K562 (cell line): Measurements from ENCODE around the gene ALDH7A1. TPM values are rescaled to one million over a fixed set of nuclear protein-coding genes. Genes with fewer than 3 reads are reported as not detected.

Experiments used
- ATAC-seq: fragments of 200-7000 bp; cut with Tn5 transposase; 3 replicates; pipeline ENCODE4 v1.9.1; 2020; ENCODE audit warnings: moderate library complexity
- BruUV-seq: library from RNA; stranded (reverse); fragments of 400-500 nt; replicated peaks from 2 replicates; lab custom pipeline; 2021; lab: Mats Ljungman, UMichigan
- CTCF ChIA-PET: fragments of 300-600 bp; formaldehyde crosslinking; extraction: SDS; loops from one replicate; lab custom pipeline; 2021; ENCODE audit warnings: low intra/inter-chr PET ratio; lab: Yijun Ruan, JAX
- POLR2A ChIA-PET: fragments of 300-600, 350-650 bp; sonication (Branson Sonifier 250); formaldehyde crosslinking; extraction: SDS; loops from one replicate; lab custom pipeline; 2021; ENCODE audit warnings: antibody characterized with exemption, inconsistent platforms; lab: Yijun Ruan, JAX
- DNase-seq, 4 experiments: peaks; one replicate each; pipeline versions ENCODE4 v3.0.0 to v3.0.0-alpha.2; 2011 to 2018; ENCODE audit warnings: low spot score in 3 of 4, mixed read lengths in 3 of 4; ENCODE audit errors: extremely low read depth in 1 of 4
- FAIRE-seq: peaks from 2 replicates; lab custom pipeline; 2011; peaks lifted over from hg19 to GRCh38; lab: Jason Lieb, UNC
- H2AFZ ChIP-seq: 2 replicates; pipeline ENCODE4 v1.6.0; 2011; ENCODE audit warnings: low read depth, low read length, control low read depth, inconsistent platforms
- H3K27ac ChIP-seq: fragments of 200-600 bp; 3 replicates; pipeline ENCODE4 v1.8.0; 2011; ENCODE audit warnings: low read depth, mild to moderate bottlenecking, control low read depth, inconsistent platforms, low read length, moderate library complexity, mixed read lengths; ENCODE audit errors: extremely low read depth
- H3K27me3 ChIP-seq, 2 experiments: fragments of 300-600 bp in 1 of 2; 2 replicates in 1 of 2; 3 replicates in 1 of 2; pipeline versions ENCODE4 v1.6.0 to v1.8.0; 2011; ENCODE audit warnings: inconsistent platforms in 2 of 2, low read length in 2 of 2, mild to moderate bottlenecking in 1 of 2, mixed read lengths in 1 of 2, moderate library complexity in 1 of 2; ENCODE audit not compliant: control insufficient read depth in 2 of 2, insufficient read depth in 2 of 2
- H3K36me3 ChIP-seq: fragments of 300-600 bp; 3 replicates; pipeline ENCODE4 v1.8.0; 2011; ENCODE audit warnings: mild to moderate bottlenecking, low read length, inconsistent platforms; ENCODE audit not compliant: control insufficient read depth, insufficient read depth
- H3K4me1 ChIP-seq, 2 experiments: fragments of 200-600 bp in 1 of 2; replicated peaks in 1 of 2; 2 replicates in 1 of 2; 3 replicates in 1 of 2; pipeline versions ENCODE4 v1.5.1 to v1.8.0; 2011; ENCODE audit warnings: inconsistent platforms in 2 of 2, low read length in 2 of 2, mild to moderate bottlenecking in 1 of 2, mixed read lengths in 1 of 2, moderate library complexity in 1 of 2; ENCODE audit not compliant: control insufficient read depth in 2 of 2, insufficient read depth in 2 of 2
- H3K4me2 ChIP-seq: 2 replicates; pipeline ENCODE4 v1.6.1; 2011; ENCODE audit warnings: low read length, control low read depth, inconsistent platforms, mixed read lengths; ENCODE audit not compliant: insufficient read depth
- H3K4me3 ChIP-seq: fragments of 200-600 bp; sonication (generic), shearing (Covaris generic); 2 replicates; pipeline ENCODE4 v1.5.1; 2016; ENCODE audit warnings: control low read depth, inconsistent platforms
- H3K79me2 ChIP-seq: fragments of 200-600 bp; 3 replicates; pipeline ENCODE4 v1.8.0; 2011; ENCODE audit warnings: low read length, inconsistent platforms; ENCODE audit not compliant: control insufficient read depth, insufficient read depth
- H3K9ac ChIP-seq, 2 experiments: 2 replicates each; pipeline versions ENCODE4 v1.6.0 to v1.6.1; 2011; ENCODE audit warnings: low read depth in 2 of 2, low read length in 2 of 2, control low read depth in 1 of 2, inconsistent platforms in 1 of 2, mild to moderate bottlenecking in 1 of 2, mixed read lengths in 1 of 2; ENCODE audit not compliant: insufficient read depth in 1 of 2
- H3K9me1 ChIP-seq: one replicate; pipeline ENCODE4 v1.6.0; 2011; ENCODE audit warnings: inconsistent platforms, mild to moderate bottlenecking, low read length, moderate library complexity; ENCODE audit not compliant: control insufficient read depth, insufficient read depth
- H3K9me3 ChIP-seq: replicated peaks from 2 replicates; pipeline ENCODE4 v1.5.1; 2011; ENCODE audit warnings: low read depth, low read length, inconsistent platforms; ENCODE audit not compliant: control insufficient read depth, insufficient read depth
- H4K20me1 ChIP-seq: replicated peaks from 2 replicates; pipeline ENCODE4 v1.6.1; 2011; ENCODE audit warnings: low read length, inconsistent platforms, mixed read lengths; ENCODE audit not compliant: control insufficient read depth, insufficient read depth
- BCLAF1 ChIP-seq, 2 experiments: fragments of 450-650 bp in 1 of 2; IDR thresholded peaks; 2 replicates each; pipeline ENCODE4 v1.6.1; 2011 to 2017; ENCODE audit warnings: low read depth in 2 of 2, antibody characterized with exemption in 1 of 2, borderline replicate concordance in 1 of 2, low read length in 1 of 2, mild to moderate bottlenecking in 1 of 2, mixed read lengths in 1 of 2; ENCODE audit not compliant: control insufficient read depth in 1 of 2
- CBFA2T2 ChIP-seq: fragments of 450-650 bp; conservative IDR thresholded peaks from 2 replicates; pipeline ENCODE4 v1.6.1; 2017; ENCODE audit warnings: mild to moderate bottlenecking
- E2F8 ChIP-seq: fragments of 450-650 bp; IDR thresholded peaks from 2 replicates; pipeline ENCODE4 v1.7.1; 2018; ENCODE audit warnings: mild to moderate bottlenecking, low read depth; ENCODE audit not compliant: partially characterized antibody
- EP400 ChIP-seq: fragments of 450-650 bp; IDR thresholded peaks from 2 replicates; pipeline ENCODE4 v1.6.1; 2017; ENCODE audit warnings: antibody characterized with exemption, mild to moderate bottlenecking, moderate library complexity
- EZH2 ChIP-seq: IDR thresholded peaks from 2 replicates; pipeline ENCODE4 v1.6.1; 2012; ENCODE audit warnings: low read depth, mild to moderate bottlenecking, inconsistent platforms, low read length, borderline replicate concordance
- JUND ChIP-seq, 2 experiments: IDR thresholded peaks; 2 replicates in 1 of 2; 3 replicates in 1 of 2; pipeline ENCODE4 v1.6.1; 2011; ENCODE audit warnings: borderline replicate concordance in 2 of 2, low read depth in 2 of 2, low read length in 2 of 2, improper control_type of control experiment in 1 of 2, missing biosample characterization in 1 of 2, missing genetic modification characterization in 1 of 2, missing genetic modification reagents in 1 of 2
- PHF21A ChIP-seq: fragments of 450-650 bp; IDR thresholded peaks from 2 replicates; pipeline ENCODE4 v1.6.1; 2017; ENCODE audit warnings: low read depth, borderline replicate concordance
- RBM25 ChIP-seq: fragments of 200-400 bp; formaldehyde crosslinking; IDR thresholded peaks from 2 replicates; pipeline ENCODE4 v1.6.1; 2018; ENCODE audit warnings: low read length, low read depth, moderate library complexity; ENCODE audit not compliant: severe bottlenecking
- SRF ChIP-seq, 2 experiments: fragments of 250-450, 450-650 bp in 1 of 2; sonication (Bioruptor Pico) in 1 of 2; sonication (generic) in 1 of 2; formaldehyde crosslinking; IDR thresholded peaks; 2 replicates each; pipeline versions ENCODE4 v1.5.0 to v1.5.1; 2020 to 2022; ENCODE audit warnings: mild to moderate bottlenecking in 1 of 2, missing genetic modification reagents in 1 of 2
- TAL1 ChIP-seq: fragments of 450-650 bp; IDR thresholded peaks from 2 replicates; pipeline ENCODE4 v1.6.1; 2016; ENCODE audit warnings: mild to moderate bottlenecking
- ZBTB17 ChIP-seq: fragments of 450-650 bp; formaldehyde crosslinking; IDR thresholded peaks from 2 replicates; pipeline ENCODE4 v1.4.0; 2020; ENCODE audit warnings: mild to moderate bottlenecking
- ZNF408 ChIP-seq: fragments of 250-450 bp; sonication (Bioruptor Pico); IDR thresholded peaks from 2 replicates; pipeline ENCODE4 v1.4.0; 2020; ENCODE audit warnings: low read depth, mild to moderate bottlenecking, moderate library complexity
- WGBS: fragments of 100-300 bp; shearing (Covaris generic); methylation state at CpG from one replicate; pipeline ENCODE4 v1.1.6; 2016; ENCODE audit warnings: low coverage, mixed read lengths; ENCODE audit not compliant: insufficient coverage; ENCODE audit errors: missing lambda C conversion rate; 5-methylcytosine and 5-hydroxymethylcytosine counted together
- in situ Hi-C: fragments of 300-500 bp; cut with MboI; formaldehyde crosslinking; loops from 4 replicates; pipeline ENCODE4 v1.15.0; 2018; ENCODE audit warnings: inconsistent platforms, mixed read lengths
- intact Hi-C: fragments of 100-400 bp; cut with micrococcal nuclease; formaldehyde crosslinking; loops from 2 replicates; pipeline ENCODE4 v1.14.2; 2022
- polyA plus RNA-seq, 8 experiments: library from polyadenylated mRNA; depleted of rRNA in 4 of 8; stranded (reverse) in 5 of 8; unstranded in 3 of 8; fragments of >200 nt; fragmentation: Nextera tagmentation in 2 of 8; fragmentation: Illumina TruSeq in 1 of 8; extraction: Ambion mirVana in 2 of 8; extraction: Trizol in 1 of 8; gene quantifications; 2 replicates each; pipeline versions ENCODE4 v1.2.1 to v1.2.3, GENCODE V29; 2011 to 2014; ENCODE audit warnings: inconsistent platforms in 1 of 8, missing spikeins in 1 of 8
- total RNA-seq, 7 experiments: library from RNA; depleted of rRNA in 6 of 7; stranded (reverse); fragments of >200 nt in 6 of 7; fragmentation: Illumina TruSeq in 2 of 7; extraction: Trizol in 2 of 7; gene quantifications; 2 replicates each; pipeline versions ENCODE4 v1.2.1 to v1.2.3, GENCODE V29; 2011 to 2021; ENCODE audit warnings: low replicate concordance in 1 of 7

Gene ALDH7A1
- total and polyA plus RNA-seq, 9 of the 15 experiments (the other 6 are each of a cell fraction or from before 2014, with no cell fraction given): 0.04 to 0.49 TPM; not detected in 7

- TF ChIP-seq E2F8: no peak
- TF ChIP-seq ZNF408 (CRISPR knock-in tag): no peak
- TF ChIP-seq SRF (CRISPR knock-in tag; IDR thresholded peaks at IDR 0.05): no peak
- TF ChIP-seq PHF21A: no peak
These were observed 86.6 kb downstream of the ALDH7A1 start (continued) for GRCh38 chr5:126508251-126508961.

DNA sequence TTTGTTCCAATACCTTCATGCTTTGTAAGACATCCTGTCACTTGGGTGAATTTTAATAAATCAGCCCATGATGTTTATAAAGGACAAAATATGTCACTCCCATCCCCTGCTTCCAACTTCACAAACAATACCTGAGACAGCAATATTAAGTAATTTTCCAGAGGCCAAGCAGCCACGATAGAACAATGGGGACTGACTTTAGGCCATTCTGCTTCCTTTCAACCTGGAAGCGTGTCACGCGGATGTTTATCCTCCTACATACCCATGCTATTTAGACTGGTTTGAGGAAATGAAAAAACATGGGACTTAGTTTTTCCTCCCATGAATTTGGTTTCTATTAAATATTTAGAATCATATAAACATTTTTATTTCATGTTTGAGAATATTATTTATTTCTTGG lies 88.9 kb downstream of the ALDH7A1 start:
- H3K9me1 ChIP-seq: no peaks in the 10 kb centered on the region
- no peak for FAIRE-seq
- no peak overlapping the region for H3K4me2 ChIP-seq
- H3K79me2 ChIP-seq: no peaks in the 10 kb centered on the region
- no TSS peak for BruUV-seq
- WGBS: 80% methylated on average over 4 of the region's 4 CpGs
- peaks cover 0 to 23% of the 10 kb centered on the region in 2 experiments; a peak in 4 of 5 replicates for H3K4me1 ChIP-seq
- DNase-seq: no peak
- ChIA-PET POLR2A (no interaction called here), CTCF (no interaction called here)
- intact Hi-C loops: no loop called here
- H3K36me3 ChIP-seq: no peaks in the 10 kb centered on the region
- no peaks in the 10 kb centered on the region for H4K20me1 ChIP-seq
- TF ChIP-seq TAL1 (no peak), JUND (IDR thresholded peaks at IDR 0.05; ENCODE audit: borderline replicate concordance, low read depth, low read length) (no peak), JUND (tag; IDR thresholded peaks at IDR 0.05; ENCODE audit: borderline replicate concordance, low read depth, low read length) (no peak), EZH2 (no peak), ZBTB17 (CRISPR knock-in tag) (no peak), RBM25 (no peak), CBFA2T2 (no peak), BCLAF1 (IDR thresholded peaks at IDR 0.05; ENCODE audit: borderline replicate concordance in 1 of 2, control insufficient read depth in 1 of 2, low read depth in 2 of 2, low read length in 1 of 2) (no peak), EP400 (no peak)
- H3K4me3 ChIP-seq: no peak overlapping the region
- H2AFZ ChIP-seq: peak overlapping the region; percentile 73
- no peaks in the 10 kb centered on the region for H3K9me3 ChIP-seq
- H3K27ac ChIP-seq: no peak overlapping the region
- no peak overlapping the region for H3K9ac ChIP-seq
- ATAC-seq: no peak
- H3K27me3 ChIP-seq: no peaks in the 10 kb centered on the region
- in situ Hi-C loops: no loop called here
